Measurements from ENCODE around the gene CCL25.
A peak's percentile ranks its signal among the peaks of the same experiment; 100 is the strongest.

The CCL25 gene

GRCh38 chr19:8045872-8046568 is 6.5 kb upstream of the CCL25 start:
- no peak for FAIRE-seq
- TF ChIP-seq CTCF (IDR thresholded peaks at IDR 0.05; ENCODE audit: insufficient read depth, missing control alignments): no peak

GRCh38 chr19:8046569-8047165 is 5.9 kb upstream of the CCL25 start:
- no peak for TF ChIP-seq CTCF (IDR thresholded peaks at IDR 0.05; ENCODE audit: insufficient read depth, missing control alignments)
- DNase-seq (ENCODE audit: insufficient read length, low spot score): no peak
- no peak for FAIRE-seq

More at GRCh38 chr19:8045872-8046568, 6.5 kb upstream of the CCL25 start:
- peak; percentile 8 for DNase-seq (ENCODE audit: insufficient read length, low spot score)

DNA sequence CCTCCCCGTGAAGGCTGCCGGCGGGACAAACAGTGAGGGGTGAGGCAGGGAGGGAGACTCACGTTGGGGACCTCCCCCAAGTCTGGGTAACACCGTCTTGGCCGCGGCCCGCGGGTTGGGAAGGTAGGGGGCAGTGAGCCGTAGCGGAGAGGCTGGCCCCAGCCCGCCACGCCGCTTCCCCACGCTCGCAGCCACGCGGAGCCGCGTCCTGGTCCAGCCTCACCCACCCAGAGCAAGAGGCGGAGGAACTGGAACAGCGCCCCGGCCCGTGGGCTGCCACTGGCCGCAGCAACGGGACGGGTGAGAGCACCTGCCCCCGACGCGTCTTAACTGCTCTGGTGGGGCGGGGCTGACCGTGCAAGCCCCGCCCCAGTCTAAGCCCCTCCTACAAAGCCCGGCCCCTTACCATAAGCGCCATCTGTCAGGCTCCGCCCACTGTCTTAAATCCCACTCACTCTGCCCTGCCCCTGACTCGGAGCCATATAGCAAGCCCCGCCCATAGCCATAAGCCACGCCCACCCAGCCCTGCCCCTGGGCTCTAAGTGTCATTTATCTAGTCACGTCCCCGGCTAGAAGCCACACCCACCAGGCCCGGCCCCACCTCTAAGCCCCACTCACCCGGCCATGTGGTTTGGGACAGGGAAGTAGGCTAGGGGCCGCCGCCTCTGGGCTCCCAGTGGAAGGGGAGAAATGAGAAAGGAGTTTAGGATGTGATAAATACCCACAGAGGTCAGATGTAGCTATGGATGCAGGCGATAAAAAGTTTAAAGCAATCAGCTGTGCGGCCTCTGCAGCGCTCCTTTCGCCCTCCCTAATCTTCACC is 2.1 kb upstream of the CCL25 start:
- DNase-seq (ENCODE audit: insufficient read length, low spot score) (no peak), FAIRE-seq (no peak)

GRCh38 chr19:8054169-8054568 is 1.6 kb downstream of the CCL25 start:
- FAIRE-seq: no peak
- TF ChIP-seq CTCF (IDR thresholded peaks at IDR 0.05; ENCODE audit: insufficient read depth, missing control alignments): no peak
- DNase-seq (ENCODE audit: insufficient read length, low spot score): peak; percentile 15

More for the DNA sequence above, 2.1 kb upstream of the CCL25 start:
- no peak for TF ChIP-seq CTCF (IDR thresholded peaks at IDR 0.05; ENCODE audit: insufficient read depth, missing control alignments)

- FAIRE-seq: no peak
- no peak for TF ChIP-seq CTCF (IDR thresholded peaks at IDR 0.05; ENCODE audit: insufficient read depth, missing control alignments)
- no peak for DNase-seq (ENCODE audit: insufficient read length, low spot score)
These were observed 4.0 kb downstream of the CCL25 start for GRCh38 chr19:8056533-8056932.

DNA sequence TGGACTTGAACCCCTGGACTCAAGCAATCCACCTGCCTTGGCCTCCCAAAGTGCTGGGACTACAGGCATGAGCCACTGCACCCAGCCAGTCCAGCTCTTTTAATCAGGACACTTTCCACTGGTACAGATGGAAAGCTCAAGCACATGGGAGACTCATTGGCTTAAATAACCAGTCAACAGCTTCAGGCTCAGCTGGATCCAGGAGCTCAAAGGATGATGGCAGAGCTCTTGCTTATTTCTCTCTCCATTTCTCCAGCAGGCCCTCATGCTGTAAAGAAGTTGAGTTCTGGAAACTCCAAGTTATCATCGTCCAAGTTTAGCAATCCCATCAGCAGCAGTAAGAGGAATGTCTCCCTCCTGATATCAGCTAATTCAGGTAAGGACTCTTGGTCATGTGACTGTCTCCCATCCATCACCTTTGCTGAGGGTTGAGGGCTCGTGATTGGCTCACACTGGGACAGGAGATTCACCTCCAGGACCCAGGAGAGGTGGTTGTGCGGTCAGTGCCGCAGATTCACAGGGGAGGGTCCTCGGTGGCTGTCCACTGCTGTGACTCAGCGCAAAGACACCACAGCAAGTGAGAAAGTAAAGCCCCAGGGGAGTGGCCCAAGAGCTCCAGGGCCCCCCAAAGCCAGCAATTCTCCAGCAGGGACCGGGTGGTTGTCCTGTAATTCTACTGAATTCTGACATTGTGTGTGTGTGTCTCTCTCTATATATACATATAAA is 5.1 kb downstream of the CCL25 start:
- no peak for TF ChIP-seq CTCF (IDR thresholded peaks at IDR 0.05; ENCODE audit: insufficient read depth, missing control alignments)
- FAIRE-seq (no peak), DNase-seq (ENCODE audit: insufficient read length, low spot score) (peak; percentile 6)

All from D721Med (cell line).